K562 (cell line): ENCODE measurements around the gene STARD3NL. TPM values are rescaled to one million over a fixed set of nuclear protein-coding genes. Genes with fewer than 3 reads are reported as not detected.

Experiments
- ATAC-seq: fragments of 200-7000 bp; cut with Tn5 transposase; 3 replicates; pipeline ENCODE4 v1.9.1; 2020; ENCODE audit warnings: moderate library complexity
- BruUV-seq: library from RNA; stranded (reverse); fragments of 400-500 nt; replicated peaks from 2 replicates; lab custom pipeline; 2021; lab: Mats Ljungman, UMichigan
- CTCF ChIA-PET: fragments of 300-600 bp; formaldehyde crosslinking; extraction: SDS; loops from one replicate; lab custom pipeline; 2021; ENCODE audit warnings: low intra/inter-chr PET ratio; lab: Yijun Ruan, JAX
- POLR2A ChIA-PET: fragments of 300-600, 350-650 bp; sonication (Branson Sonifier 250); formaldehyde crosslinking; extraction: SDS; loops from one replicate; lab custom pipeline; 2021; ENCODE audit warnings: antibody characterized with exemption, inconsistent platforms; lab: Yijun Ruan, JAX
- DNase-seq, 4 experiments: peaks; one replicate each; pipeline versions ENCODE4 v3.0.0 to v3.0.0-alpha.2; 2011 to 2018; ENCODE audit warnings: low spot score in 3 of 4, mixed read lengths in 3 of 4; ENCODE audit errors: extremely low read depth in 1 of 4
- FAIRE-seq: peaks from 2 replicates; lab custom pipeline; 2011; peaks lifted over from hg19 to GRCh38; lab: Jason Lieb, UNC
- H2AFZ ChIP-seq: 2 replicates; pipeline ENCODE4 v1.6.0; 2011; ENCODE audit warnings: low read depth, low read length, control low read depth, inconsistent platforms
- H3K27ac ChIP-seq: fragments of 200-600 bp; 3 replicates; pipeline ENCODE4 v1.8.0; 2011; ENCODE audit warnings: low read depth, mild to moderate bottlenecking, control low read depth, inconsistent platforms, low read length, moderate library complexity, mixed read lengths; ENCODE audit errors: extremely low read depth
- H3K27me3 ChIP-seq, 2 experiments: fragments of 300-600 bp in 1 of 2; 2 replicates in 1 of 2; 3 replicates in 1 of 2; pipeline versions ENCODE4 v1.6.0 to v1.8.0; 2011; ENCODE audit warnings: inconsistent platforms in 2 of 2, low read length in 2 of 2, mild to moderate bottlenecking in 1 of 2, mixed read lengths in 1 of 2, moderate library complexity in 1 of 2; ENCODE audit not compliant: control insufficient read depth in 2 of 2, insufficient read depth in 2 of 2
- H3K36me3 ChIP-seq: fragments of 300-600 bp; 3 replicates; pipeline ENCODE4 v1.8.0; 2011; ENCODE audit warnings: mild to moderate bottlenecking, low read length, inconsistent platforms; ENCODE audit not compliant: control insufficient read depth, insufficient read depth
- H3K4me1 ChIP-seq, 2 experiments: fragments of 200-600 bp in 1 of 2; replicated peaks in 1 of 2; 2 replicates in 1 of 2; 3 replicates in 1 of 2; pipeline versions ENCODE4 v1.5.1 to v1.8.0; 2011; ENCODE audit warnings: inconsistent platforms in 2 of 2, low read length in 2 of 2, mild to moderate bottlenecking in 1 of 2, mixed read lengths in 1 of 2, moderate library complexity in 1 of 2; ENCODE audit not compliant: control insufficient read depth in 2 of 2, insufficient read depth in 2 of 2
- H3K4me2 ChIP-seq: 2 replicates; pipeline ENCODE4 v1.6.1; 2011; ENCODE audit warnings: low read length, control low read depth, inconsistent platforms, mixed read lengths; ENCODE audit not compliant: insufficient read depth
- H3K4me3 ChIP-seq: fragments of 200-600 bp; sonication (generic), shearing (Covaris generic); 2 replicates; pipeline ENCODE4 v1.5.1; 2016; ENCODE audit warnings: control low read depth, inconsistent platforms
- H3K79me2 ChIP-seq: fragments of 200-600 bp; 3 replicates; pipeline ENCODE4 v1.8.0; 2011; ENCODE audit warnings: low read length, inconsistent platforms; ENCODE audit not compliant: control insufficient read depth, insufficient read depth
- H3K9ac ChIP-seq, 2 experiments: 2 replicates each; pipeline versions ENCODE4 v1.6.0 to v1.6.1; 2011; ENCODE audit warnings: low read depth in 2 of 2, low read length in 2 of 2, control low read depth in 1 of 2, inconsistent platforms in 1 of 2, mild to moderate bottlenecking in 1 of 2, mixed read lengths in 1 of 2; ENCODE audit not compliant: insufficient read depth in 1 of 2
- H3K9me1 ChIP-seq: one replicate; pipeline ENCODE4 v1.6.0; 2011; ENCODE audit warnings: inconsistent platforms, mild to moderate bottlenecking, low read length, moderate library complexity; ENCODE audit not compliant: control insufficient read depth, insufficient read depth
- H3K9me3 ChIP-seq: replicated peaks from 2 replicates; pipeline ENCODE4 v1.5.1; 2011; ENCODE audit warnings: low read depth, low read length, inconsistent platforms; ENCODE audit not compliant: control insufficient read depth, insufficient read depth
- H4K20me1 ChIP-seq: replicated peaks from 2 replicates; pipeline ENCODE4 v1.6.1; 2011; ENCODE audit warnings: low read length, inconsistent platforms, mixed read lengths; ENCODE audit not compliant: control insufficient read depth, insufficient read depth
- ARHGAP35 ChIP-seq: fragments of 450-650 bp; IDR thresholded peaks from 2 replicates; pipeline ENCODE4 v1.6.1; 2018; ENCODE audit not compliant: partially characterized antibody
- CBX2 ChIP-seq: fragments of 200-600 bp; sonication (generic); IDR thresholded peaks from one replicate; pipeline ENCODE4 v1.6.1; 2012; ENCODE audit warnings: mild to moderate bottlenecking, low read length, inconsistent platforms; ENCODE audit not compliant: insufficient read depth, poor library complexity, severe bottlenecking
- FIP1L1 ChIP-seq: fragments of 200-400 bp; formaldehyde crosslinking; IDR thresholded peaks from 2 replicates; pipeline ENCODE4 v1.6.1; 2018; ENCODE audit warnings: mild to moderate bottlenecking, low read depth, low read length; ENCODE audit not compliant: poor library complexity, severe bottlenecking
- NR3C1 ChIP-seq: sonication (generic); formaldehyde crosslinking; IDR thresholded peaks from 2 replicates; pipeline ENCODE4 v1.8.1; 2022; ENCODE audit warnings: missing genetic modification reagents
- PTBP1 ChIP-seq: fragments of 200-400 bp; formaldehyde crosslinking; IDR thresholded peaks from 2 replicates; pipeline ENCODE4 v1.6.1; 2017; ENCODE audit warnings: low read depth, low read length
- SMARCE1 ChIP-seq: fragments of 450-650 bp; IDR thresholded peaks from 2 replicates; pipeline ENCODE4 v1.7.1; 2016; ENCODE audit warnings: mild to moderate bottlenecking
- TEAD4 ChIP-seq, 2 experiments: sonication (generic) in 1 of 2; formaldehyde crosslinking in 1 of 2; IDR thresholded peaks; 2 replicates each; pipeline versions ENCODE4 v1.6.1 to v1.8.0; 2012 to 2022; ENCODE audit warnings: borderline replicate concordance in 1 of 2, inconsistent platforms in 1 of 2, low read length in 1 of 2, mild to moderate bottlenecking in 1 of 2, missing genetic modification reagents in 1 of 2
- ZNF134 ChIP-seq: fragments of 250-450 bp; sonication (Bioruptor Pico); conservative IDR thresholded peaks from 2 replicates; pipeline ENCODE4 v1.4.0; 2020
- ZNF41 ChIP-seq: fragments of 250-450 bp; sonication (Bioruptor Pico); conservative IDR thresholded peaks from 2 replicates; pipeline ENCODE4 v1.4.0; 2020; ENCODE audit warnings: mild to moderate bottlenecking
- WGBS: fragments of 100-300 bp; shearing (Covaris generic); methylation state at CpG from one replicate; pipeline ENCODE4 v1.1.6; 2016; ENCODE audit warnings: low coverage, mixed read lengths; ENCODE audit not compliant: insufficient coverage; ENCODE audit errors: missing lambda C conversion rate; 5-methylcytosine and 5-hydroxymethylcytosine counted together
- in situ Hi-C: fragments of 300-500 bp; cut with MboI; formaldehyde crosslinking; loops from 4 replicates; pipeline ENCODE4 v1.15.0; 2018; ENCODE audit warnings: inconsistent platforms, mixed read lengths
- intact Hi-C: fragments of 100-400 bp; cut with micrococcal nuclease; formaldehyde crosslinking; loops from 2 replicates; pipeline ENCODE4 v1.14.2; 2022
- polyA plus RNA-seq, 8 experiments: library from polyadenylated mRNA; depleted of rRNA in 4 of 8; stranded (reverse) in 5 of 8; unstranded in 3 of 8; fragments of >200 nt; fragmentation: Nextera tagmentation in 2 of 8; fragmentation: Illumina TruSeq in 1 of 8; extraction: Ambion mirVana in 2 of 8; extraction: Trizol in 1 of 8; gene quantifications; 2 replicates each; pipeline versions ENCODE4 v1.2.1 to v1.2.3, GENCODE V29; 2011 to 2014; ENCODE audit warnings: inconsistent platforms in 1 of 8, missing spikeins in 1 of 8
- total RNA-seq, 7 experiments: library from RNA; depleted of rRNA in 6 of 7; stranded (reverse); fragments of >200 nt in 6 of 7; fragmentation: Illumina TruSeq in 2 of 7; extraction: Trizol in 2 of 7; gene quantifications; 2 replicates each; pipeline versions ENCODE4 v1.2.1 to v1.2.3, GENCODE V29; 2011 to 2021; ENCODE audit warnings: low replicate concordance in 1 of 7
- TF ChIP-seq, protein P1 (sequence below): sonication (generic); formaldehyde crosslinking; IDR thresholded peaks from 2 replicates; pipeline ENCODE4 v1.8.1; 2023; ENCODE audit warnings: mild to moderate bottlenecking, missing genetic modification reagents
- TF ChIP-seq, protein P2 (sequence below): fragments of 450-650 bp; IDR thresholded peaks from 2 replicates; pipeline ENCODE4 v1.6.1; 2016; ENCODE audit warnings: mild to moderate bottlenecking

STARD3NL gene
- total and polyA plus RNA-seq, 9 of the 15 experiments (the other 6 are each of a cell fraction or from before 2014, with no cell fraction given), result 42.2 to 90.0 (median 57.6) TPM

DNA sequence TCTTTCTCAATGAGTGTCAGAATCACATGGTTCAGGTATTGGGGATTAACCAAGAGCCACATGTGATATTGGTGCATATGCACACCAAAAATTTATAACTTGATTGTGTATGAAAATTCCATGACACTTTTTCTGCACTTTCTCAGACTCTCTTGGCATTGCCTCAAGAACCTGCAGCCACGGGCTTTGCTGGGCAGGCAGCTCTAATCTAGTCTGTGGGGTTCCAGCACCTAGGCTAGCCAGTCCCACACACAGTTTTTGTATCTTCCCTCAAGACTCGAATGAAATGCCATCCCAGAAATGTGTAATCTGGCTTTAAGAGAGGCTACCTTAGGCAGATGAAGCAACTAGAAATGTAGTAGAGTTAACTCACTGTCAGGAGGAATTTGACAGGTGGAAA is 21.7 kb downstream of the STARD3NL start:
- in situ Hi-C loops (no loop called here), intact Hi-C loops (no loop called here)
- BruUV-seq, result no TSS peak
- Histone ChIP-seq H3K4me3 (no peak overlapping the region), H3K9me1 (no peaks in the 10 kb centered on the region), H3K4me1 (no peaks in the 10 kb centered on the region), H3K36me3 (peaks cover 3% of the 10 kb centered on the region; the same call in 1 of the 3 replicates), H2AFZ (no peak overlapping the region), H3K27ac (no peak overlapping the region), H4K20me1 (peaks cover 4% of the 10 kb centered on the region; the same call in 1 of the 2 replicates), H3K9ac (no peak overlapping the region), H3K4me2 (no peak overlapping the region), H3K9me3 (no peaks in the 10 kb centered on the region), H3K79me2 (peaks cover 20% of the 10 kb centered on the region; the same call in 2 of the 3 replicates), H3K27me3 (no peaks in the 10 kb centered on the region)
- FAIRE-seq (no peak), DNase-seq (no peak), ATAC-seq (no peak)
- POLR2A ChIA-PET, result interaction anchor here (0.6 to 3.2 kb wide), 4 partner anchors 13 to 1397 kb away, joined by 3 to 15 read pairs (median 4); no protein-coding TSS in a partner anchor
- 23% methylated on average over 2 of the region's 2 CpGs for WGBS
- TF ChIP-seq SMARCE1, result no peak
- TF ChIP-seq ZNF41, result no peak
- no peak for TF ChIP-seq CBX2
- CTCF ChIA-PET, result no interaction called here

DNA sequence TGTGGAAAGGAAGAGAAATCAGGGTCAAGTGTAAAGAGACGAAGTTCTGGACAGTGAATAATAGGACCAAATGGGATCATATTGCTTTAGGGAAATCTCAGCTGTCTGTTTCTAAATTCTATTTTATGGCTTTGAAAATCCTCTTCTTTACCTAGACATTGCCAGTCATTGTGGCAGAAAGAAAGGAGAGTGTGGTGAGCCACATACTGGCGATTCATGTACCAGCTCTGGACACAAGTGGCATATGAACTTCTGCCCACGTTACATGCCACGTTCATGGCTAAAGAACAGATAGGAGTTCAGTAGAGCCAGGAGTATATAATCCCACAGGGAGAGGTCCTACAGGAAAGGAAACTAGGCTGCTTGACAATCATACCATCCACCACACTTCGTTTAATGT is 28.0 kb downstream of the STARD3NL start:
- Histone ChIP-seq H3K9me3 (no peaks in the 10 kb centered on the region), H3K4me2 (no peak overlapping the region), H3K9ac (no peak overlapping the region), H3K27me3 (no peaks in the 10 kb centered on the region), H3K4me1 (no peaks in the 10 kb centered on the region), H2AFZ (no peak overlapping the region), H3K79me2 (no peaks in the 10 kb centered on the region), H3K9me1 (no peaks in the 10 kb centered on the region), H3K27ac (no peak overlapping the region), H3K36me3 (peaks cover 18% of the 10 kb centered on the region; the same call in 2 of the 3 replicates), H4K20me1 (no peaks in the 10 kb centered on the region), H3K4me3 (no peak overlapping the region)
- ChIA-PET CTCF (no interaction called here), POLR2A (interaction anchor here (0.5 to 1.6 kb wide), 4 partner anchors 10 to 173 kb away, joined by 3 read pairs; no protein-coding TSS in a partner anchor)
- 65% methylated on average over 5 of the region's 5 CpGs for WGBS
- intact Hi-C loops, result no loop called here
- DNase-seq, result no peak
- no TSS peak for BruUV-seq
- in situ Hi-C loops, result no loop called here
- TF ChIP-seq PTBP1 (no peak), FIP1L1 (no peak), ZNF134 (CRISPR knock-in tag) (no peak), TEAD4 (IDR thresholded peaks at IDR 0.05; ENCODE audit: low read length) (no peak), TEAD4 (CRISPR knock-in tag; IDR thresholded peaks at IDR 0.05; ENCODE audit: borderline replicate concordance) (no peak), NR3C1 (CRISPR knock-in tag) (no peak), ARHGAP35 (no peak)
- TF ChIP-seq, protein P1, sequence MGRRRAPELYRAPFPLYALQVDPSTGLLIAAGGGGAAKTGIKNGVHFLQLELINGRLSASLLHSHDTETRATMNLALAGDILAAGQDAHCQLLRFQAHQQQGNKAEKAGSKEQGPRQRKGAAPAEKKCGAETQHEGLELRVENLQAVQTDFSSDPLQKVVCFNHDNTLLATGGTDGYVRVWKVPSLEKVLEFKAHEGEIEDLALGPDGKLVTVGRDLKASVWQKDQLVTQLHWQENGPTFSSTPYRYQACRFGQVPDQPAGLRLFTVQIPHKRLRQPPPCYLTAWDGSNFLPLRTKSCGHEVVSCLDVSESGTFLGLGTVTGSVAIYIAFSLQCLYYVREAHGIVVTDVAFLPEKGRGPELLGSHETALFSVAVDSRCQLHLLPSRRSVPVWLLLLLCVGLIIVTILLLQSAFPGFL (CRISPR knock-in tag), result no peak
- TF ChIP-seq, protein P2, sequence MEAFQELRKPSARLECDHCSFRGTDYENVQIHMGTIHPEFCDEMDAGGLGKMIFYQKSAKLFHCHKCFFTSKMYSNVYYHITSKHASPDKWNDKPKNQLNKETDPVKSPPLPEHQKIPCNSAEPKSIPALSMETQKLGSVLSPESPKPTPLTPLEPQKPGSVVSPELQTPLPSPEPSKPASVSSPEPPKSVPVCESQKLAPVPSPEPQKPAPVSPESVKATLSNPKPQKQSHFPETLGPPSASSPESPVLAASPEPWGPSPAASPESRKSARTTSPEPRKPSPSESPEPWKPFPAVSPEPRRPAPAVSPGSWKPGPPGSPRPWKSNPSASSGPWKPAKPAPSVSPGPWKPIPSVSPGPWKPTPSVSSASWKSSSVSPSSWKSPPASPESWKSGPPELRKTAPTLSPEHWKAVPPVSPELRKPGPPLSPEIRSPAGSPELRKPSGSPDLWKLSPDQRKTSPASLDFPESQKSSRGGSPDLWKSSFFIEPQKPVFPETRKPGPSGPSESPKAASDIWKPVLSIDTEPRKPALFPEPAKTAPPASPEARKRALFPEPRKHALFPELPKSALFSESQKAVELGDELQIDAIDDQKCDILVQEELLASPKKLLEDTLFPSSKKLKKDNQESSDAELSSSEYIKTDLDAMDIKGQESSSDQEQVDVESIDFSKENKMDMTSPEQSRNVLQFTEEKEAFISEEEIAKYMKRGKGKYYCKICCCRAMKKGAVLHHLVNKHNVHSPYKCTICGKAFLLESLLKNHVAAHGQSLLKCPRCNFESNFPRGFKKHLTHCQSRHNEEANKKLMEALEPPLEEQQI, result no peak
- no peak for FAIRE-seq
- no peak for ATAC-seq
